HEK293 (cell line): ENCODE results near the gene LILRB1.
"Not testable (repeated sequence)": the region's sequence is repeated elsewhere in the genome, so short reads cannot be mapped to it uniquely, and the experiment has no call there.

Experiments used
- CTCF ChIP-seq: fragments of 450-650 bp; formaldehyde crosslinking; IDR thresholded peaks from 2 replicates; pipeline ENCODE4 v1.5.1; 2016; ENCODE audit warnings: missing biosample characterization, missing genetic modification characterization
- PRDM10 ChIP-seq: fragments of 450-650 bp; formaldehyde crosslinking; IDR thresholded peaks from 2 replicates; pipeline ENCODE4 v1.5.1; 2016; ENCODE audit warnings: missing biosample characterization, missing genetic modification characterization
- ZNF121 ChIP-seq: fragments of 450-650 bp; formaldehyde crosslinking; IDR thresholded peaks from 2 replicates; pipeline ENCODE4 v1.5.1; 2016; ENCODE audit warnings: missing biosample characterization, missing genetic modification characterization
- ZNF140 ChIP-seq: fragments of 450-650 bp; formaldehyde crosslinking; IDR thresholded peaks from 2 replicates; pipeline ENCODE4 v1.5.1; 2016; ENCODE audit warnings: missing biosample characterization, missing genetic modification characterization
- ZNF148 ChIP-seq: fragments of 450-650 bp; formaldehyde crosslinking; IDR thresholded peaks from 2 replicates; pipeline ENCODE4 v1.5.0; 2017; ENCODE audit warnings: missing biosample characterization, missing genetic modification characterization, borderline replicate concordance
- ZNF214 ChIP-seq: fragments of 450-650 bp; formaldehyde crosslinking; IDR thresholded peaks from 2 replicates; pipeline ENCODE4 v1.5.1; 2017; ENCODE audit warnings: missing biosample characterization, mild to moderate bottlenecking, missing genetic modification characterization, borderline replicate concordance
- ZNF221 ChIP-seq: fragments of 450-650 bp; formaldehyde crosslinking; IDR thresholded peaks from 2 replicates; pipeline ENCODE4 v1.5.1; 2017; ENCODE audit warnings: missing biosample characterization, missing genetic modification characterization, borderline replicate concordance
- ZNF48 ChIP-seq: fragments of 450-650 bp; formaldehyde crosslinking; IDR thresholded peaks from 2 replicates; pipeline ENCODE4 v1.5.1; 2016; ENCODE audit warnings: missing biosample characterization, missing genetic modification characterization
- ZNF513 ChIP-seq: fragments of 450-650 bp; IDR thresholded peaks from 2 replicates; pipeline ENCODE4 v1.5.1; 2018; ENCODE audit warnings: missing biosample characterization, missing genetic modification characterization

GRCh38 chr19:54676210-54676834 is 46.0 kb downstream of the LILRB1 start:
- 0 out of 2 replicates have a peak, but pooled peaks have one; percentile 29 for TF ChIP-seq CTCF (tag by site-specific recombination)
- not testable (repeated sequence) for TF ChIP-seq ZNF214 (tag by site-specific recombination); ZNF221; PRDM10 (tag by site-specific recombination); ZNF48; ZNF148 (tag by site-specific recombination); ZNF121 (tag by site-specific recombination); ZNF140 (tag by site-specific recombination); ZNF513
